NOMO-1 treated with DMSO at 0.1 percent for 48 hours (cell line): ENCODE measurements around the gene KIAA0319L.
A peak's percentile ranks its signal among the peaks of the same experiment; 100 is the strongest.

Source experiments
- DNase-seq: peaks from one replicate; lab custom pipeline; 2025; ENCODE audit not compliant: unreplicated experiment; lab: John Stamatoyannopoulos, UW

The KIAA0319L gene

GRCh38 chr1:35564037-35564883 is 7.1 kb upstream of the KIAA0319L start:
- peak; percentile 61 for DNase-seq

GRCh38 chr1:35563166-35563565 is 6.0 kb upstream of the KIAA0319L start:
- DNase-seq = no peak

- DNase-seq = no peak
These were observed 4.9 kb upstream of the KIAA0319L start for GRCh38 chr1:35561972-35562680.

- DNase-seq = no peak
These were observed 4.2 kb upstream of the KIAA0319L start for GRCh38 chr1:35561297-35561971.

- DNase-seq = no peak
These were observed 3.3 kb upstream of the KIAA0319L start for GRCh38 chr1:35560256-35561225.

GRCh38 chr1:35559317-35559944 is 2.2 kb upstream of the KIAA0319L start:
- DNase-seq = no peak

GRCh38 chr1:35558374-35559316 is 1.4 kb upstream of the KIAA0319L start:
- no peak for DNase-seq

GRCh38 chr1:35557611-35558373 is 589 bp upstream of the KIAA0319L start, which contains the start of gene NCDN:
TSS of gene NCDN (plus strand) at chr1:35557799. CDS start at chr1:35558191, 392 bp downstream.
- DNase-seq = peak; percentile 93

- no peak for DNase-seq
These were observed 602 bp downstream of the KIAA0319L start for GRCh38 chr1:35556484-35557117.

- DNase-seq = no peak
These were observed 1.4 kb downstream of the KIAA0319L start for GRCh38 chr1:35555601-35556477.

GRCh38 chr1:35555212-35555584 is 2.0 kb downstream of the KIAA0319L start:
- DNase-seq = no peak

GRCh38 chr1:35554266-35555211 is 2.7 kb downstream of the KIAA0319L start:
- no peak for DNase-seq

- DNase-seq = no peak
These were observed 3.4 kb downstream of the KIAA0319L start for GRCh38 chr1:35553851-35554250.

- no peak for DNase-seq
These were observed 10.6 kb downstream of the KIAA0319L start for GRCh38 chr1:35546614-35547013.

GRCh38 chr1:35544976-35545375 is 12.2 kb downstream of the KIAA0319L start:
- DNase-seq = peak; percentile 79

GRCh38 chr1:35539824-35540261 is 17.4 kb downstream of the KIAA0319L start:
- peak; percentile 33 for DNase-seq
